Erythroblast (primary cell): Measurements from ENCODE around the gene ASB3.

Source experiments
- GATA1 ChIP-seq: IDR thresholded peaks from 2 replicates; pipeline ENCODE4 v1.6.1; 2011; ENCODE audit warnings: low read depth, mild to moderate bottlenecking, control low read depth, low read length, moderate library complexity
- POLR2A ChIP-seq: IDR thresholded peaks from 2 replicates; pipeline ENCODE4 v1.6.1; 2011; ENCODE audit warnings: mild to moderate bottlenecking, low read length

DNA sequence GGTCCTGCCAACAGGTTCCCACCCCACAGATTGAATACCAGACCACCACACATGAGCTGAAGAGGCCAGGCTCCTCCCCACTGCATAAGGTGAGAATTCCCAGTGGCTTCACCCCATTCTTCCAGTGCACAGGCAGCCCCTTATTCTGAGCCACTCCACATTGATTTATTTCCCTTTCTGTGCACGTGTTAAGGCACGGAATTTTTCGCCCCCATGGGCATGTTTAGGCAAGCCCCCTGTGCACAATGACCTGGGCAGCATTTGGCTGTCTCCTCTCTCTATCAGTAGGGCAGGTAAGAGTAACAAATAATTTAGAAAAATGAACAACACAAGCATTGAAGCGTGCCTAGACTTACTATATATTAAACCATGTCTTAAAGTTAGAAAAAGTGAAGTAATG, 34.4 kb downstream of the ASB3 start:
- no peak for TF ChIP-seq POLR2A
- no peak for TF ChIP-seq GATA1
